ENCODE measurements around the gene RACGAP1.

RACGAP1 gene

GRCh38 chr12:49985981-49986380 lies 39.3 kb downstream of the RACGAP1 start:
- no peak for DNase-seq

- DNase-seq: peak; percentile 98 to 99
Observed at GRCh38 chr12:49984476-49985359, 40.6 kb downstream of the RACGAP1 start.

GRCh38 chr12:49983892-49984291 lies 41.4 kb downstream of the RACGAP1 start:
- DNase-seq: peak; percentile 89 to 97

GRCh38 chr12:49982246-49983087 lies 42.8 kb downstream of the RACGAP1 start:
- peak in 1 of 2 experiments; percentile 31 for DNase-seq

GRCh38 chr12:49980501-49981349 lies 44.6 kb downstream of the RACGAP1 start:
- DNase-seq: peak in 1 of 2 experiments; percentile 62

- DNase-seq: no peak
Observed at GRCh38 chr12:49979791-49980190, 45.5 kb downstream of the RACGAP1 start.

GRCh38 chr12:49979016-49979586 lies 46.2 kb downstream of the RACGAP1 start:
- peak; percentile 94 to 97 for DNase-seq

GRCh38 chr12:49978125-49978524 lies 47.2 kb downstream of the RACGAP1 start:
- no peak for DNase-seq

GRCh38 chr12:49976557-49976956 lies 48.7 kb downstream of the RACGAP1 start:
- no peak for DNase-seq

GRCh38 chr12:49975318-49975761 lies 50.0 kb downstream of the RACGAP1 start:
- DNase-seq: no peak

GRCh38 chr12:49974677-49975317 lies 50.5 kb downstream of the RACGAP1 start:
- no peak for DNase-seq

GRCh38 chr12:49974231-49974675 lies 51.0 kb downstream of the RACGAP1 start:
- peak; percentile 44 to 84 for DNase-seq

- DNase-seq: no peak
Observed at GRCh38 chr12:49973361-49973830, 51.9 kb downstream of the RACGAP1 start.

GRCh38 chr12:49972641-49973360 lies 52.5 kb downstream of the RACGAP1 start, which contains the start of gene AQP6:
Gene AQP6 (plus strand): TSS chr12:49972947. CDS start chr12:49973174, 227 bp downstream.
- DNase-seq: no peak

- no peak for DNase-seq
Observed at GRCh38 chr12:49972129-49972528, 53.2 kb downstream of the RACGAP1 start.

- DNase-seq: no peak
Observed at GRCh38 chr12:49971141-49971540, 54.2 kb downstream of the RACGAP1 start.

GRCh38 chr12:49970658-49971057 lies 54.6 kb downstream of the RACGAP1 start:
- DNase-seq: no peak

- DNase-seq: no peak
Observed at GRCh38 chr12:49969651-49970429, 55.5 kb downstream of the RACGAP1 start.

GRCh38 chr12:49969027-49969426 lies 56.3 kb downstream of the RACGAP1 start:
- no peak for DNase-seq

GRCh38 chr12:49968471-49968870 lies 56.8 kb downstream of the RACGAP1 start:
- DNase-seq: peak in 1 of 2 experiments; percentile 35
